SKM-1 treated with dmso at 0.1 percent for 144 hours (cell line): Measurements from ENCODE around the gene FAT4.

Experiments used
- DNase-seq: peaks from one replicate; lab custom pipeline; 2025; ENCODE audit not compliant: unreplicated experiment; lab: John Stamatoyannopoulos, UW

Gene FAT4

GRCh38 chr4:125316401-125316790, 1.6 kb downstream of the FAT4 start:
- DNase-seq: no peak

GRCh38 chr4:125316791-125317524, 2.2 kb downstream of the FAT4 start:
- DNase-seq: peak; percentile 100

GRCh38 chr4:125317525-125317877, 2.7 kb downstream of the FAT4 start:
- DNase-seq: peak; percentile 54

- DNase-seq: no peak
Observed at GRCh38 chr4:125319311-125319710, 4.6 kb downstream of the FAT4 start.

- DNase-seq: no peak
Observed at GRCh38 chr4:125321709-125322365, 7.1 kb downstream of the FAT4 start.

- no peak for DNase-seq
Observed at GRCh38 chr4:125322366-125322730, 7.6 kb downstream of the FAT4 start.

GRCh38 chr4:125323654-125324053, 8.9 kb downstream of the FAT4 start:
- no peak for DNase-seq

- DNase-seq: no peak
Observed at GRCh38 chr4:125325733-125326132, 11.0 kb downstream of the FAT4 start.

GRCh38 chr4:125331116-125331515, 16.4 kb downstream of the FAT4 start:
- no peak for DNase-seq

- DNase-seq: no peak
Observed at GRCh38 chr4:125334926-125335325, 20.2 kb downstream of the FAT4 start.

- no peak for DNase-seq
Observed at GRCh38 chr4:125338814-125339213, 24.1 kb downstream of the FAT4 start.

- DNase-seq: no peak
Observed at GRCh38 chr4:125344198-125344597, 29.4 kb downstream of the FAT4 start.

- no peak for DNase-seq
Observed at GRCh38 chr4:125346616-125347015, 31.9 kb downstream of the FAT4 start.

- no peak for DNase-seq
Observed at GRCh38 chr4:125350470-125351135, 35.8 kb downstream of the FAT4 start.

- DNase-seq: no peak
Observed at GRCh38 chr4:125352521-125352920, 37.8 kb downstream of the FAT4 start.

- no peak for DNase-seq
Observed at GRCh38 chr4:125353131-125353530, 38.4 kb downstream of the FAT4 start.

- DNase-seq: no peak
Observed at GRCh38 chr4:125355791-125356190, 41.0 kb downstream of the FAT4 start.

- DNase-seq: no peak
Observed at GRCh38 chr4:125357675-125358074, 42.9 kb downstream of the FAT4 start.

GRCh38 chr4:125358453-125358852, 43.7 kb downstream of the FAT4 start:
- no peak for DNase-seq

GRCh38 chr4:125359363-125359762, 44.6 kb downstream of the FAT4 start:
- no peak for DNase-seq

GRCh38 chr4:125359960-125360634, 45.3 kb downstream of the FAT4 start:
- no peak for DNase-seq

- DNase-seq: no peak
Observed at GRCh38 chr4:125360727-125361126, 46.0 kb downstream of the FAT4 start.
